Measurements from ENCODE around the gene CORO1C.
"Not testable (repeated sequence)": the region's sequence is repeated elsewhere in the genome, so short reads cannot be mapped to it uniquely, and the experiment has no call there.

The CORO1C gene

GRCh38 chr12:108768591-108769500 lies 37.5 kb upstream of the CORO1C start:
- no peak for TF ChIP-seq JUND (IDR thresholded peaks at IDR 0.05; ENCODE audit: low read depth)
- no peak for DNase-seq (ENCODE audit: low read depth in 1 of 2, low spot score in 1 of 2)
- in situ Hi-C loops (cut with HindIII; ENCODE audit: low pct_unique_long_range_greater_than_20kb, low sequenced_read_pairs) = no loop called here

- DNase-seq (ENCODE audit: low read depth in 1 of 2, low spot score in 1 of 2) = no peak
- in situ Hi-C loops (cut with HindIII; ENCODE audit: low pct_unique_long_range_greater_than_20kb, low sequenced_read_pairs) = no loop called here
These were observed 35.0 kb upstream of the CORO1C start for GRCh38 chr12:108766294-108766693.

GRCh38 chr12:108765289-108765764 lies 34.0 kb upstream of the CORO1C start:
- DNase-seq (ENCODE audit: low read depth in 1 of 2, low spot score in 1 of 2) = no peak
- TF ChIP-seq JUND (IDR thresholded peaks at IDR 0.05; ENCODE audit: low read depth) = no peak
- in situ Hi-C loops (cut with HindIII; ENCODE audit: low pct_unique_long_range_greater_than_20kb, low sequenced_read_pairs) = no loop called here

More at GRCh38 chr12:108766294-108766693, 35.0 kb upstream of the CORO1C start:
- TF ChIP-seq JUND (IDR thresholded peaks at IDR 0.05; ENCODE audit: low read depth) = no peak

- TF ChIP-seq JUND (IDR thresholded peaks at IDR 0.05; ENCODE audit: low read depth) = no peak
- in situ Hi-C loops (cut with HindIII; ENCODE audit: low pct_unique_long_range_greater_than_20kb, low sequenced_read_pairs) = no loop called here
- DNase-seq (ENCODE audit: low read depth in 1 of 2, low spot score in 1 of 2) = no peak
These were observed 33.4 kb upstream of the CORO1C start for GRCh38 chr12:108764540-108765288.

GRCh38 chr12:108761226-108761625 lies 29.9 kb upstream of the CORO1C start:
- no peak for DNase-seq (ENCODE audit: low read depth in 1 of 2, low spot score in 1 of 2)
- in situ Hi-C loops (cut with HindIII; ENCODE audit: low pct_unique_long_range_greater_than_20kb, low sequenced_read_pairs) = no loop called here
- TF ChIP-seq JUND (IDR thresholded peaks at IDR 0.05; ENCODE audit: low read depth) = no peak

- TF ChIP-seq JUND (IDR thresholded peaks at IDR 0.05; ENCODE audit: low read depth) = no peak
- in situ Hi-C loops (cut with HindIII; ENCODE audit: low pct_unique_long_range_greater_than_20kb, low sequenced_read_pairs) = no loop called here
- no peak for DNase-seq (ENCODE audit: low read depth in 1 of 2, low spot score in 1 of 2)
These were observed 28.6 kb upstream of the CORO1C start for GRCh38 chr12:108759924-108760323.

GRCh38 chr12:108757856-108758255 lies 26.5 kb upstream of the CORO1C start:
- no peak for TF ChIP-seq JUND (IDR thresholded peaks at IDR 0.05; ENCODE audit: low read depth)
- no peak for DNase-seq (ENCODE audit: low read depth in 1 of 2, low spot score in 1 of 2)
- in situ Hi-C loops (cut with HindIII; ENCODE audit: low pct_unique_long_range_greater_than_20kb, low sequenced_read_pairs) = no loop called here

- in situ Hi-C loops (cut with HindIII; ENCODE audit: low pct_unique_long_range_greater_than_20kb, low sequenced_read_pairs) = no loop called here
- TF ChIP-seq JUND (IDR thresholded peaks at IDR 0.05; ENCODE audit: low read depth) = no peak
- no peak for DNase-seq (ENCODE audit: low read depth in 1 of 2, low spot score in 1 of 2)
These were observed 25.1 kb upstream of the CORO1C start for GRCh38 chr12:108756421-108756820.

- no peak for DNase-seq (ENCODE audit: low read depth in 1 of 2, low spot score in 1 of 2)
- no peak for TF ChIP-seq JUND (IDR thresholded peaks at IDR 0.05; ENCODE audit: low read depth)
- in situ Hi-C loops (cut with HindIII; ENCODE audit: low pct_unique_long_range_greater_than_20kb, low sequenced_read_pairs) = no loop called here
These were observed 24.2 kb upstream of the CORO1C start for GRCh38 chr12:108755481-108755880.

GRCh38 chr12:108753976-108754375 lies 22.7 kb upstream of the CORO1C start:
- no peak for TF ChIP-seq JUND (IDR thresholded peaks at IDR 0.05; ENCODE audit: low read depth)
- in situ Hi-C loops (cut with HindIII; ENCODE audit: low pct_unique_long_range_greater_than_20kb, low sequenced_read_pairs) = no loop called here
- no peak for DNase-seq (ENCODE audit: low read depth in 1 of 2, low spot score in 1 of 2)

- DNase-seq (ENCODE audit: low read depth in 1 of 2, low spot score in 1 of 2) = no peak
- in situ Hi-C loops (cut with HindIII; ENCODE audit: low pct_unique_long_range_greater_than_20kb, low sequenced_read_pairs) = no loop called here
- no peak for TF ChIP-seq JUND (IDR thresholded peaks at IDR 0.05; ENCODE audit: low read depth)
These were observed 21.1 kb upstream of the CORO1C start for GRCh38 chr12:108752387-108752786.

GRCh38 chr12:108751821-108752220 lies 20.5 kb upstream of the CORO1C start:
- in situ Hi-C loops (cut with HindIII; ENCODE audit: low pct_unique_long_range_greater_than_20kb, low sequenced_read_pairs) = no loop called here
- TF ChIP-seq JUND (IDR thresholded peaks at IDR 0.05; ENCODE audit: low read depth) = no peak
- DNase-seq (ENCODE audit: low read depth in 1 of 2, low spot score in 1 of 2) = no peak

GRCh38 chr12:108751003-108751402 lies 19.7 kb upstream of the CORO1C start:
- in situ Hi-C loops (cut with HindIII; ENCODE audit: low pct_unique_long_range_greater_than_20kb, low sequenced_read_pairs); DNase-seq (ENCODE audit: low read depth in 1 of 2, low spot score in 1 of 2): not testable (repeated sequence)

All from T47D (cell line).